Hypothalamus (tissue), 51 donors: Measurements from ENCODE around the gene TMEM37.

Source experiments
- DNase-seq, 51 donors: peaks; one replicate each; lab custom pipeline; 2025; lab: John Stamatoyannopoulos, UW

The TMEM37 gene

GRCh38 chr2:119416299-119416923 is 15.2 kb upstream of the TMEM37 start:
- DNase-seq = no peak

DNA sequence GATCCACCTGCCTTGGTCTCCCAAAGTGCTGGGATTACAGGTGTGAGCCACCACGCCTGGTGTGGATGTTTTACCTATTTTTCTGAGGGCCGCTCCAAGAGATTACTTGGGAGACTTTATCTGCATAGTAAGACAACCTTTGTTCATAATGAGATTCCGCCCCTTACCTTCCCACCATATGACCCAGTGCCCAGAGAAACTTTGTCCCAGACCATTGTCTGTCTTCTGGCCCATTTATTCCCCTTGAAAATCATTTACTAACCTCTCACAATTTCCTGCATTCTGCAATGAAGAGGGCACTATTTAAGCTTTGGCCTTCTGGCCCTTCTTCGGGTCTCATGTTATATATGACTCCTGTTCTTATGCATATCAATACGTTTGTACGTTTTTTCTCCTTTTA is 13.7 kb upstream of the TMEM37 start:
- DNase-seq = no peak

GRCh38 chr2:119419065-119419464 is 12.6 kb upstream of the TMEM37 start:
- DNase-seq = no peak

GRCh38 chr2:119419803-119420508 is 11.7 kb upstream of the TMEM37 start:
- DNase-seq = no peak

- no peak for DNase-seq
These were observed 10.3 kb upstream of the TMEM37 start for GRCh38 chr2:119421304-119421703.

GRCh38 chr2:119421741-119422140 is 9.9 kb upstream of the TMEM37 start:
- DNase-seq = no peak

DNA sequence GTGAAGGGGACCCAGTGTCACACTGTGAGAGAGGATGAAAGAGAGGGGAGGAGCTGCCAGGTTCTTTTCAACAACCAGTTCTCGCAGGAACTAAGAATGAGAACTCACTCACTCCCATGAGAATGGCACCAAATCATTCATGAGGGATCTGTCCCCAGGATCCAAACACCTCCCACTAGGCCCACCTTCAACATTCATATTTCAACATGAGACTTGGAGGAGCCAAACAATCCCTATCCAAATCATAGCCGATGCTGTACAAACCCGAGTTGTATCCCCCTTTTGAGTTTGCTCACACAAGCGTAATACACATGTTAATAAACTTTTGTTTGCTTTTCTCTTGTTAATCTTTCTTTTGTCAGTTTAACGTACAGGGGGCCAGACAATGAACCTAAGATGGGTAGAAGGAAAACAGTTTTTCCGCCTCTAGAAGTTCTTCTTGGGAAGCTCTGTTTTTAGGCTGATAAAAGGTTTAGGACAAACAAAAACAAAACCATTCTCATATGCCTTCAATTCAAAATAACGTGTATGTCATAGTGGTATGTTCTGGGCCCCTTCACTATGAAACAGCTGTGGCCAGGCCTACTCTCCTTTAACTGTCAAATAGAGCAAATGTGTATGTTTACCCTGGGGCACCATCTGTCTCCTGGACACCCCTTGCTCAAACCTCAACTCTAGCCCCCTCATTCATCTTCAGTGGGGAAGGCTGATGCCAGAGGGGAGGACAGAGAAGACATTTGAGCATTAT is 9.1 kb upstream of the TMEM37 start:
- DNase-seq = no peak

DNA sequence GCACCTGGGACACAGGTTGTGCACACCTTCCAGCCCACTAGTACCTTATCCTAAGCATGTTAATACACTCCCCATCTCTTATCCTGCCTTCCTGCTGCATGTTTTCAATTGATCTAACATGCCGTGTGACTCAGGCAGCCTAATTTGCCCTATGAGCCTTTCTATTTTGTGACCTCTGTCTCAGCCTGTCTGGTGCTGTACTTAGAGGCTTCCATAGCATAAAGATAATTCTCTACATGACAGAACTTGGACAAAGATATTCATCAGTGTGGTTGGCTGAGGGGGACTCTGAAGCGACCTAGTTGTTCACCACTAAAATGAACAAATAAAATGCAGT is 8.6 kb upstream of the TMEM37 start:
- no peak for DNase-seq

- DNase-seq = no peak
These were observed 7.8 kb upstream of the TMEM37 start for GRCh38 chr2:119423811-119424210.

GRCh38 chr2:119424284-119425118 is 7.2 kb upstream of the TMEM37 start:
- no peak for DNase-seq

- DNase-seq = no peak
These were observed 6.6 kb upstream of the TMEM37 start for GRCh38 chr2:119425119-119425405.

GRCh38 chr2:119425620-119426395 is 5.8 kb upstream of the TMEM37 start:
- no peak for DNase-seq

GRCh38 chr2:119426396-119426675 is 5.3 kb upstream of the TMEM37 start:
- no peak for DNase-seq

DNA sequence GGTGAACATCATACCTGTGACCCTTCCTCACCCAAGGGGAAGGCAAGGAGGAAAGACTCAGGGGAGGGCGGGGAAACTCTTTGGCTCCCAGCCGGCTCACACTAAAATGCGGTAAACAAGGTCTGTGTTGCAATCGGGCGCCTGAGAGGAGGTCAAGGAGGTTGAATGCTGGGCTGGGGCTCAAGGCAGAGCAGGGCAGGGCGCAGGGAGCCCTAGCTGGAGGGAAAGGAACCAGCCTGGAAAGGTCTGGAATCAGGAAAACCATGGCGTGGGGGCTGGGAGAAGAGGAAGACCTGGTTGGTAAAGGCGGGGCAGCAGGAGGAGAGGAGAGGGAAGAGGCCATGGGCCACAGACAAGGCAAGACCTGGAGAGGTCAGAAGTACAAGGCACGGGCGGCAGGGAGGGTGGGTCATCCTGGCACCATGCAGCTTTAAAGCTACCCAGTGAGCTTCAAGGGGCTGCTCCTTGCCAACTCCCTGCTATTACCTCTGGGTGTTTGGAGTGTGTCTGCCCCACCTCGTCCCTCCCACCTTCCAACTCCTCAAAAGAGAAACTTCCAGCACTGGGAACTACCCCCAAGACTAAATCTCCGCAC is 4.8 kb upstream of the TMEM37 start:
- DNase-seq = no peak

GRCh38 chr2:119427756-119428155 is 3.9 kb upstream of the TMEM37 start:
- no peak for DNase-seq

DNA sequence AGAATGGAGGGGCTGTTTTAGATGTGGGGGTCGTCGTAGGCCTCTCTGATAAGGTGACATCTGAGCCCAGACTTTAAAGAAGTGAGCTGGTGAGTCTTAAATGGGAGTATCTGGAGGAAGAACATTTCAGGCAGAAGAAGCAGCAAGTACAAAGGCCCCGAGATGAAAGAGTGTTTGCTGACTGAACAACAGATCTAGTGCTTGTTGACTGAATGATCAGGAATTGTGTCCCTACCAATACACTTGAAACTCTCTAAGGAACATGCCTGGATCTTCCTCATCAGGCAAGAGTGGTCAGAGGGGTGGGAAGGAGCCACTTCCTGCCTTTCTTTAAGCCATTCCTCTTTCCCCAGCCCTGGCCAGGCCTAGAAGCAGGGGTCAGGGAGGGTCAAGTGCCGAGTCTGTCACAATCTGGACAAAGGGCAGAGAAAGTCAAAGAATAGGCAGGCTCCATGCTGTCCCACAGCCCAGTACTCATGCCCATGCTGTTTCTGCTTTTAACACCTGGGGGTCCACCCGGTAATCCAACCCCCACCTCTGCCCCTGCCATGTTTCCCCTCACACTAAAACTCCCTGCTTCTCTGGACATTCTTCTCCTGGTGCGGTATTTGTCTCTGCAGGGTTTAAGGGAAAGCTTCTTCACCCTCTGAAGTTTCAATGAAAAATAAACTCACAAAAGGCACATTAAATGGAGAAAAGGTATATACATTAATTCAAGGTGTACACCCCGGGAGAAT is 3.0 kb upstream of the TMEM37 start:
- no peak for DNase-seq

DNA sequence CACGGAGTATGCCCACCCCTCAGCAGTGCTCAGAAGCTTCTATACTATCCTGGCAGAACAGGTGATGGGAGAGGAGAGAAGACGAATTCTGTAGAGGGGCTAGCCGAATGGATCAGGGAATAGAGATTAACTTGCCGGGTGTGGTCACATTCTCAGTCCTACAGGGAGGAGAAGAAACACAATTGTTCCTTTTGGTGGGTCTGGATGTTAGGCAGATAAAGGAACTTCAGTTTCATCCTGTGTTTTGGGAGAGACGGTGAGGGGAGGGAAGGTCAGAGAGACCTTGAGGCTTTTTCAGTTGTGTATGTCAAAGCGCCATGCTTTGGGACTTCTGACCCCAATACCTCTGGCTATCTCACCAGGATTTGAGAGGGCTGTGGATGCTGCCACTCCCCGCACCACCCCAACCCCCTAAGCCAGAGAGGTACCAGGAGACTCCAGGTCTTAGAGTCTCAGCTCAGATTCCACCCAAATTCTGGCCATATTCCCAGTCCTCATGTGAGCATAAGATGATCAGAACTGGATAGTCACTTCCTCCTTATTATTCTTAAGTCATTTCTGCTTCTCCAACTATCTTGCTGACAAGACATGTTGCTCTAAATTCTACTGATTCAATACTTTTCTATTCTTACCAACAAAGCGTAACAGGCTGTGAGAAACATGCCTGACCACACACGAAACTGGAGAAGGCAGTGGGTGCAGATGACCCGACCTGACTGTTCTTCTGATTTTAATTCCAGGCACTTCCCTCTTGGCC is 2.3 kb upstream of the TMEM37 start:
- no peak for DNase-seq

DNA sequence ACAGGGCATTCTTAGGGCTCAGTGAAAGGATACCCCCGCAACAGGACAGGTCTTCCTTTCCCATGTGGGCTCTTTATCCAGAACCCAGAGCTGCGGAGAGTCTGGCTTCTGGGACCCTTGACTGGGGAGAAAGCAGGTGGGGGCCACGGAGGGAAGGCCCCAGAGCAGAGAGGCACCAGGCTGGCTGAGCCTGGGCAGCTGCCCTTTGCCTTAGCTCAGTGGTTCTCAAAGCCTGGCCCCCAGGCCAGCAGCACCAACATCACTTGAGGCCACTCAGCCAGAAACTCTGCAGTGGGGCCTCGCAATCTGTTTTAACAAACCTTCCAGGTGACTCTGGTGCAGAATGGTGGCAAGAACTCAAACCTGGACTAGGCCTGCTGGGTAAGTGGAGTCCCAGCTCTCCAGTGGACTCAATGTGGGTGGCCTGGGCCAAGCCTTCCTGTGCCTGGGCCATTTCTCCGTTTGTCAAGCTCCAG is 1.6 kb upstream of the TMEM37 start:
- no peak for DNase-seq
